ENCODE results near the gene FAM227A. TPM values are rescaled to one million over a fixed set of nuclear protein-coding genes. Genes with fewer than 3 reads are reported as not detected.

The FAM227A gene
- total and polyA plus RNA-seq, 2 donors (not counting 3 experiments of a cell fraction or from before 2014, with no cell fraction given): 0.58 to 1.9 TPM

GRCh38 chr22:38697425-38698089 is 41.4 kb upstream of the FAM227A start:
- peak; percentile 49 for FAIRE-seq

More at GRCh38 chr22:38697425-38698089, 41.4 kb upstream of the FAM227A start:
- no peaks in the 10 kb centered on the region for H3K27me3 ChIP-seq (ENCODE audit: control insufficient read depth in 2 of 2, insufficient read depth in 2 of 2, low read length in 2 of 2)
- H3K27ac ChIP-seq (ENCODE audit: insufficient read depth, low read depth, low read length): peak overlapping the region; percentile 75
- no peaks in the 10 kb centered on the region for H3K9me1 ChIP-seq (replicated peaks; ENCODE audit: control insufficient read depth, extremely low read depth, insufficient read depth, low read length)
- intact Hi-C loops (cut with micrococcal nuclease): no loop called here
- peaks cover 64% of the 10 kb centered on the region for H3K79me2 ChIP-seq (ENCODE audit: control insufficient read depth, insufficient read depth, low read length)
- H3K4me2 ChIP-seq (ENCODE audit: insufficient read depth, low read length): peak overlapping the region; percentile 77
- no peaks in the 10 kb centered on the region for H3K9me3 ChIP-seq (replicated peaks; ENCODE audit: control insufficient read depth, insufficient read depth, low read length)
- TF ChIP-seq JUN (IDR thresholded peaks at IDR 0.05; ENCODE audit: borderline replicate concordance, insufficient read depth, insufficient read length, low read depth): no peak
- TF ChIP-seq POLR2AphosphoS5 (IDR thresholded peaks at IDR 0.05; ENCODE audit: insufficient read depth, low read depth, low read length): no peak
- no peak for TF ChIP-seq GATA2 (IDR thresholded peaks at IDR 0.05; ENCODE audit: insufficient read depth, insufficient read length, low read depth, low read length)
- TF ChIP-seq CTCF (IDR thresholded peaks at IDR 0.05; ENCODE audit: extremely low read depth in 1 of 2, insufficient read depth in 1 of 2, low read depth in 1 of 2, low read length in 2 of 2): no peak
- TF ChIP-seq MAX (IDR thresholded peaks at IDR 0.05; ENCODE audit: insufficient read depth, insufficient read length): no peak
- TF ChIP-seq EZH2 (IDR thresholded peaks at IDR 0.05; ENCODE audit: borderline replicate concordance, low read depth, low read length, severe bottlenecking): no peak
- TF ChIP-seq POLR2A (IDR thresholded peaks at IDR 0.05; ENCODE audit: low read depth, low read length): no peak
- no peak for TF ChIP-seq MYC (IDR thresholded peaks at IDR 0.05; ENCODE audit: low read depth, low read length)
- TF ChIP-seq FOS (IDR thresholded peaks at IDR 0.05; ENCODE audit: borderline replicate concordance, insufficient read depth, low read length): no peak
- H3K4me1 ChIP-seq (ENCODE audit: control insufficient read depth, extremely low read depth, insufficient read depth, low read length): peaks cover 65% of the 10 kb centered on the region
- H3K36me3 ChIP-seq (ENCODE audit: control insufficient read depth in 2 of 2, extremely low read depth in 1 of 2, insufficient read depth in 2 of 2, low read length in 2 of 2): peaks cover 3 to 7% of the 10 kb centered on the region in 2 experiments
- peak overlapping the region; percentile 7 to 65 (median 17) for H3K4me3 ChIP-seq (replicated peaks in 1 of 3; ENCODE audit: insufficient read depth in 1 of 3, low read depth in 1 of 3, low read length in 3 of 3)
- no peak overlapping the region for H2AFZ ChIP-seq (ENCODE audit: low read depth, low read length)
- POLR2A ChIA-PET: no interaction called here
- CTCF ChIA-PET: interaction anchor here (0.6 to 7.3 kb wide), 4 partner anchors 9 to 27 kb away, joined by 3 to 59 read pairs (median 13); partner anchors contain the start of genes GTPBP1 and TOMM22
- dilution Hi-C loops (cut with MboI; ENCODE audit: extremely low pct_ligation_motif_present, low sequenced_read_pairs): no loop called here
- no TSS peak for BruUV-seq (replicated peaks)
- peaks cover 2% of the 10 kb centered on the region for H4K20me1 ChIP-seq (replicated peaks; ENCODE audit: control insufficient read depth, extremely low read depth, insufficient read depth, low read length)
- peak overlapping the region; percentile 54 for H3K9ac ChIP-seq (replicated peaks; ENCODE audit: extremely low read depth, insufficient read depth, low read length)
- DNase-seq (ENCODE audit: low read depth, low spot score): peak; percentile 52

Measured in endothelial cell of umbilical vein (primary cell).